DLD1 (cell line): Measurements from ENCODE around the gene ST8SIA2.

Experiments used
- in situ Hi-C: cut with HindIII; loops from 2 replicates; pipeline ENCODE4 v1.10.0; 2017; ENCODE audit warnings: low sequenced_read_pairs

Gene ST8SIA2

DNA sequence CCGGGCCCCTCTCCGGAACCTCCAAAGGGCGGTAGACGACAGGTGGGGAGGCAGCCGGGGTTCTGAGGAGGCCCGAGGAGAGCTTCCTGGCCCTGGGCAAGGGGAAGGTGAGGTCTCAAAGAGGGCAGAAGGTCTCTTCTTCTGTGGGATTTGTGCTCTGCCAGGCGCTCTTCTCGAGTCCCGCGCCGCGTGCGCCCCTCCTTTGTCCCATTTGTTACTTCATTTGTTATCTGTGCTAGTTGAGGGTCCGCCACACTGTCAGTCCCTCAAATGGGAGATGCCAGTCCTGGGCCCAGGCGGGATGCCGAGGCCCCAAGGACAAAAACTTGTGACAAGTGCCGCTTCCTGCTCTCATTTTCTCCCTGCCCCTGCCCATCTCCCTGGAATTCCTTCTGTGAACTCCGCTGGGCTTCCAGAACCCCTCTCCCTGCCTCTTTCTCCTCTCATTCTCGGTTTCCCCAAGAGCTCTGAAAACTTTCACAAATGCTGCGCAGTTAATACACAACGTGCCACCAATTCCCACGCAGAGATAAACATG lies 1.5 kb downstream of the ST8SIA2 start:
- in situ Hi-C loops, result no loop called here

DNA sequence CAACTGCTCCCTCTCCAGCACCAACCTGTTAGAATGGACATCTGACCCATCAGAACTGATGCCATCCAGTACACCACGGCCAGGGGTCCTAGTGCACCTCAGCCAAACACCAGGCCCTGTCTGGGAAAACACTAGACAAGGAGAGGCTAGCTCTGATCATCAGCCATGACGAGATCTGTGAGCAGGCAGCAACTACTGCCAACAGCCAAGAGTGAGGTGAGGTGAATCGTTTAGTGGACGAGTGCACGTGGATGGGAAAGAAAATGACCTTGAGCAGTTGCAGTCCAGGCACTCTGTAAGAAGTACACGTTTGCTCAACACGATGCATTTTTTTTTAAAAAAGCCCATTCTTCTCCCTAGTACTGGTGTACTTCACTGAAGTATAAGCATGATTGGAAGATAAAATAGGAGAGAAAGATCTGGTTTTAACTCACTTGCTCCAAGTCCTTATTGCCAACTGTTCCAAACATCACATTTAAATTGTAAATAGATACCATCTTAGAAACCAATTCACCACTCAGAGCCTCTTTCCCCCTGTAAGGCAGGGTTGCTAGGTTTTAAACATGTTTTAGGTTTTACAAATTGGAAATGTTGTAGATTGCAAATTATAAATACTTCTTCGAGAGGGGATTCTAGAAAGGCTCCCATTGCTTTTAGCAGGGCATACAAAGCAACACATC lies 5.7 kb downstream of the ST8SIA2 start:
- in situ Hi-C loops, result no loop called here

DNA sequence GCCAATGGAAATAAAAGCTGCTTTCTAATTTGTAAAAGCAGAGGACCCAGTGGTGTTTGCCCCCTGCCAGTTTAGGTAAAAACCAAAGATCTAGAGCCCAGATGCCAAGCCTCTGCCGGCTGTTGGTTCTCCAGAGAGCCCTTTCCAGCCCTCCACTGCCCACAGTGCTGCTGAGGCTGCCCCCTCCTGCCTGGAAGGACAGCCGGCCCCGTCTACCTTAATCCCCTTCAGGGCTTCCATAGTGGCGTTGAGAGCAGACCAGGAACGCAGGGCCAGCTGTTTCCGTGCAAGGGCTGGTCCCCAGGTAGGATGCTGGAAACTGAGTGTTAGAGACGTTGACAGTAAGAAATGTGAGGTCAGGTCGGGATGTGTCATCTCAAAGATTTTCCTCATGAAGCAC lies 6.9 kb downstream of the ST8SIA2 start:
- in situ Hi-C loops, result no loop called here

DNA sequence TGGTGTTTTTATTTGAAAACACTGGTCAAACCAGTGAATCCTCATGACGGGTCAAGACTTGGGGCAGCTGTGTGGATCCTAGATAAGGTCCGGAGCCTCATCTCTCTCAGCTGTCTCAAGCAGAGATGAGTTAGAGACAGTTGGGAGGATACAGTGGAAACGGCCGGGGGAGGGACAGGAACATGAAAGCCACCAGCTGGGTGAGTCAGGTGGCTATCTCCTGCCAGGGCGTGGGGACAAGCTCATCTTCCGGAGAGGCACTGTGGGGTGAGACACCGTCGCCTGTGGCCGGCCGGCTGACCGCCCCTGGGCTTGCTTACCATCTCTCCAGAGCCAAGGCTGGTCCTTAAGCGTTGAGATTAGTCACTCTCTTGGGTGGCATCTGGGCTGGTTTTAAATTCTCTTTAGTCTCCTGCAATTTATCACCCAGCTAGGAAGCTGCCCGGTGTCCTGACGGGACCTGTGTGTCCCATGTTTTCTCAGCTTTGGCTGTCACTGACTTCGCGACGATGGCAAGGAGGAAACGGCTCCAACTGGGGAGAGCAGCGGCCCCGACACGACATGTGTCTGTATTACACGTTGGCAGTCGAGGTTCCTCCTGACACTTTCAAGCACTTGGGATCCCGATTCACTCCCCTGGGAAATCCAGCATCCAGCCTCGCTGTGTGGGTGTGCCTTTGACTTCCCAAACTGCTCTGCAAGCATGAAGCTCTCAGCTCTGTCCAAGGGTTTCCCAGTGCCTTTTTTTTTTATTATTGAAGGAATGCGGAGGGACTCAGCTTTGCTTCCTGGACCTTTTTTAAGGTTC lies 7.5 kb downstream of the ST8SIA2 start:
- in situ Hi-C loops, result no loop called here

DNA sequence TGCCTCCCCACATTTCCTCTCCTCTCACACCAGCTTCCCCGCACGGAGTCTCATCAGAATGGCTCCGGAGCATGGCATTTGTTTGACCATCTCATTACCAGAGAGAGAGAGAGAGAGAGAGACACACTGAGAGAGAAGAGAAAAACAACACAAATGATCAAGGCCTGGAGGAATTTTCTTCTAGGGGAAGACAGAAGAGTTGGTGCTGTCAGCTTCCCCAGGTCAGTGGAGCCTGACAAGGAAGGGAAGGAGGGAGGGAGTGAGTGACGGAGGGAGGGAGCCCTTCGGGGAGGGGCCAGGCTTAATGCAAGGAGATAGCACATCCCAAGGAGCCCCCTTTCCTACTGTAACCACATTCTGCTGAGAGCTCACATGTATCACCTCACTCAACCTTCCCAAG lies 9.1 kb downstream of the ST8SIA2 start:
- in situ Hi-C loops, result no loop called here

DNA sequence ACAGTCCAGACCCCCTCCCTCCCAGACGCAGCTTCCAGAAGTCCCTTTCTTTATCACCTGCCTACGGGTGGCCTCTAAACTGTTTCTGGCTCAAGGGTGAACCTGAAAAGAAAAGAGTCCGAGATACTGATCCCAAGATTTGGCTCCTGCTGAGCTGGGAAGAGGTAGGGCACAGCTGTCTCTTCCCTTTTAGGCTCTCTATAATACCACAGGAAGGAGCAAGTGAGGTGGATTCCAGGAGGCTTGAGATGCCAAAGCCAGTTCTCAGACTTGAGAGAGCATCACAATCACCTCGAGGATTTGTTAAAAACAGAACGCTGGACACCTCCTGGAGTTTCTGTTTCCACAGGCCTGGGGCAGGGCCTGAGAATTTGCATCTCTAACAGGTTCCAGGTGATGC lies 12.3 kb downstream of the ST8SIA2 start:
- in situ Hi-C loops, result no loop called here

DNA sequence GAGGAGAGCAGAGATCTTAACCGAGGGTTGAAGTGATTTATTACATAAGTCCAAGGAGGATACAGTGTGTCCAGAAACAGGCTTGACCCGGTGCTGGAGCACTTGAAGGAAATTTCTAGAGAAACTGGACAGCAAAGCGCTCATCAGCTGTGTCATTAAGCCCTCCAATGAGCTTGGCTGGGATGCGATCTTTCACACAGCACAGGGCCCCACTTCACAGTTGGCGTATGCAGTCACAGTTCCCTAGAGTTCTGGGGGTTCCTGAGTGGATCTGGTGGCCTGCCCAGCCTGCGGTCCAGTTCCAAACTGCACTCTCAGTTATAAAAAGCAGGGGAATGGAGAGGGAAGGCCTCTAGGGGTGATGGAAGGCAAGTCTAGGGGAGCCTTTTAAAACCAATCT lies 13.6 kb downstream of the ST8SIA2 start:
- in situ Hi-C loops, result no loop called here

DNA sequence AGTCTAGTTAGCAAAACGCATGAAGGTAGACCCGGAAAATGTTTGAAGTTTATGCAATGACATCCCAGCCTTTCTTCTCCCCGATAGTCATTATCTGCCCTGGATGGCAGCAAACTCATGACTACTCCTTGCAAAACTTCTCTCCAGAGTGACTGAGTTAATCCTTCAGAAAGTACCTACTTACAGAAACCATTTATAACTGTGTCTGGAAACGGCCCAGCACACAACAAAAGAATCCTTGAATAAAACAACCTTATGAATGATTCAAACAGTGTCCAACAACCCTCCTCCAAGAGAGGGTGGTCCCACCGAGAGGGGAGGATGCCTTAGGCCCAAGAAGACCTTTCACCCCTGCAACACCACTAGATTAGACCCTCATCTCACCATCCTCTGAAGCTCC lies 14.2 kb downstream of the ST8SIA2 start:
- in situ Hi-C loops, result no loop called here

DNA sequence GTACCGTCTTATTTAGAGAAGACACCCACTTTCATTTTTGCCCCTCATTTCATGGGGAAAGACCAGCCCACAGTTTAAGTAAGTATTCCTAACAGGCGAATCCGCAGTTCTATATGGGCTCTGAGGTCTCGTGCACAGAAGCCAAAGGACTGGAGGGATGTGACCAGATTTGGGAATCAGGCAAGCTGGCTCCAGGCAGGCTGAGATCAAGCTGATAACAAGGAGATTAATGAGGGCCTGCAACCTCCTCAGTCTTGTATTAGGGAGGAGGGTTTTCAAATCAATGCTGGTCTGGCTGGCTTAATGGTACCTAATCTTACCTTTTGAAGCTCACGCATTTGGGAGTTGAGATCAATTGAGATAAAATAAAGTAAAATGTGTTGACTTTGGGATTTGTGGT lies 15.3 kb downstream of the ST8SIA2 start:
- in situ Hi-C loops, result no loop called here

DNA sequence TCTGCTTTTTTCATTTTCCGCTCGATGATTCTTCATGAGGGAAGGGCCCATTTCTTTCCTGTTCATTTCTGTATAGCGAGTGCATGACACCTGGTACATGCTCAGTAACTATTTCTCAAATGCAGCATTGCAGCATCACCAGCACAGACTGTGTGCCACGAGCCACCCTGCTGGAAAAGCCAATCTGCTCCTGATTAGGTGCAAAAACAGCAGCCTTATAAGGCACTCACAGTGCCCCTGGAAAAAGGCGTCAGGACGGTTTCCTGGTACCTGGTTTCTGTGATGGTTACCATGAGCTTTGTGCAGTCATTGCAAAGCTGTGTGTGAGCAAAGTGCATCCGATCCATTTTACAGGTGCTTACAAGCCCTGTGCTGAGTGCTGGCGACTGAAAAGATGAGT lies 15.8 kb downstream of the ST8SIA2 start:
- in situ Hi-C loops, result no loop called here

DNA sequence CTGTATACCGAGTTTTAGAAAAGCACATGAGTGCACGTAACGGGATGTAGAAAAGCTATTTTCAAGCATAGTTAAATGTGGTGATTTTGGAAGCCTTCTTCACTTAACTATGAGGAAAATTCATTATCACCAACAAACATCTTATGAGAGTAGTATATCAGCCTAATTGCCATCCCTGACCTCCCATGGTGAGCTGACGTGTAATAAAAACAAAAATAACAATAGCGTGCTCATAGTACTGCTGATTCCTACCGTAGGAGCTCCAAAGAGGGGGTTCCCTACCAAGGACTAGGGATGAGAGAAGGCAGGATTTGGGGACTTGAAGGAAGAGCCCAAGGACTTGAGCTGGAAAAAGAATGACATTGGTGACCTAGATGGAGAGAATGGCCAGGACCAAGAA lies 16.9 kb downstream of the ST8SIA2 start:
- in situ Hi-C loops, result no loop called here

DNA sequence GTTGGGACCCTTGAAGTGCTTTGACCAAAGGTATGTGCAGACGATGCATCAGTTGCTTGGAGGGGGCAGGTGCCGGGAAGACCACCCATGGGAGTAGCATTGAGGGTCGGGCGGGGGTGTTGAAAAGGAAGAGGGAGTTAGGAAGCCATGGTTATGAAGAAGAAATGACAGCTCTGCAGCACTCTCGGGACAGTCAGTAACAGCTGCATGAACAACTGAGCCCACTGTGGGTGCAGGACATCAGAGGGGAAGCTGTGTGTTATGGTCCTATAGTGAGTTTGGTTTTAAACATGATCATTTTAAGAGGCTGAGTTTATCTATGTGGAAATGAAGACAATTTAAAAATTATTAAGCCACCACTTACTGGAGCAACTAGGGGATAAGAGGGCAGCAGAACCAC lies 17.6 kb downstream of the ST8SIA2 start:
- in situ Hi-C loops, result no loop called here

DNA sequence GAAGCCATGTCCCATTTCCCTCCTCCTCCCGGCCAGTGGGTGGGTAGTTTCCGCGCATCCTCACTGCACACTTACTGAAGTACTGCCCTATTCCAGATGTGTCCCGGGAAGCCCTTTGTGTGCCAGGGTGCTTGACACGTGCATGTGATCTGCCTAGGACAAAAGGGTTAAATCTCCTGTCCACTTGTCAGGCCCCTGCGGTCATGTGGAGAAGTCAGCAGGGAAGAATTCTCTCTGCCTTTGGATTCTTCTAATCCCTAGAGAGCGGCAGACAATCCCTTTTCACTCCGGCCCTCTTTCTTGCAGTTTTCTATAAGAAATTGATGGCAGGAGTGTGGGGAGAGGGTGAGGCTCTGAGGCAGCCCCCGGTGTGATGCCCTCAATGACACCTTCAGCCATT lies 19.8 kb downstream of the ST8SIA2 start:
- in situ Hi-C loops, result no loop called here

DNA sequence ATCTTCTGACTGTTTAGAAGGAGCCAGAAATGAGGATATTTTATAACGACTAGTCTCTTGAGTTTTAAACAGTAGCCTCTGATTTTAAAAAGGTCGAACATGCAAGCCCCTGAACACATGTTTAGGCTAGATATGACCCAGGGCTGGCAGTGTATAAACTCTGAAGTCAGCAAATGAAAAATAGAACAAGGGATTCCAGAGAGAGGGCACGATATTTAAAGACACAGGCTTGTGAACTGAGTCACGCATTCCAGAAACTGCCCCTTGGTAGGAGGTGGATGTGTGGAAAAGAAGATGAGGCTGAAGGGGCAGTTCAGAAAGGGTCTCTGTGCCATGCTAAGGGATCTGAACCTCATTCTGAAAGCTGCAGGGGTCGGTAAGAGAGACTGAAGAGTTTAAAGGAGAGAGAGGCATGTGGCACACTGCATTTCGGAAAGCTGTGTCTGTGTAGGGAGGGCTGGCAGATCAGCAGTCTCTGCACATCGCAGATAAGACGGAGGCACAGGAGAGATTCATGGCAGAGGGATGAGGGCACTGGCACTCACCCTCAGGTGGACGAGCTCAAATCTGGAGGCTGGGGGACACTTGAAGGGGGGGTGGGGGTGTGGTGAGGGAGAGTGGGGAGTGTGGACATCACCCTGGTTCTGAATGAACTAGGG lies 22.1 kb downstream of the ST8SIA2 start:
- in situ Hi-C loops, result no loop called here

DNA sequence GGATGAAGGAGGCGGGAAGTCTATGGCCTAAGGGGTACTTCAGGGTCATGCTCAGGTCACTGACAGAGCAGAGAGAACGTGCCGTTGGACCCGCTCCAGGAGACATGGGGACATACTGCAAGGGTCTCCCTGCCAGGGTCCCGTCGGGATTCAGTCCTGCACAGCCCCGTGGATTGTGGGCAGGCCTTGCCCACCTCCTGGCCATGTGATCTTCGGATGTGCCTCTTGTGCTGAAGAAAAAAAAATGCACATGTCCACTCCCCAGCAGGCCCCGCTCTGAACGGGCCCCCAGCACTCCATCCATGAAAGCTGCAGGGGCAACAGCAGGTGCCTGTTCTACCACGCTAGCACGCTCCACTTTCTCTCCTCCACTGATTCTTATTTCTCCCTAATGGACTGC lies 22.9 kb downstream of the ST8SIA2 start:
- in situ Hi-C loops, result no loop called here

DNA sequence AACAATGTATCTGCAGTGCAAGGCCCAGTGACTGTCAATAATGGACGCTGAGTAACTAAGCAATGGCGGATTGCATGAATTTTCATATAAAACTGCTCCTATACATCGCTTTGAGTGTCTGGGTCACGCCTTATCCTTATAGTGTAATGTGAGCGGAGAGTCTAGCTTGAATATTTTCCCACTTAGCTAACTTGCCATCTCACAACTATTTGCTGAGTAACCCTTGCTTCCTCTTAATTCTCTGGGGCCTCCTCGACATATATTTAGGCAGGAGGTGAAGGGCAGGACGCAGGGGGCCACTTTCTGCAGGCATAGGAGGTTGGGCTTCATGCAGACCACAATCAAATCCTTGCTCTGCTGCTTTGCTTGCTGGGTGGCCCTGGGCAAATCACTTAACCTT lies 24.0 kb downstream of the ST8SIA2 start:
- in situ Hi-C loops, result no loop called here

DNA sequence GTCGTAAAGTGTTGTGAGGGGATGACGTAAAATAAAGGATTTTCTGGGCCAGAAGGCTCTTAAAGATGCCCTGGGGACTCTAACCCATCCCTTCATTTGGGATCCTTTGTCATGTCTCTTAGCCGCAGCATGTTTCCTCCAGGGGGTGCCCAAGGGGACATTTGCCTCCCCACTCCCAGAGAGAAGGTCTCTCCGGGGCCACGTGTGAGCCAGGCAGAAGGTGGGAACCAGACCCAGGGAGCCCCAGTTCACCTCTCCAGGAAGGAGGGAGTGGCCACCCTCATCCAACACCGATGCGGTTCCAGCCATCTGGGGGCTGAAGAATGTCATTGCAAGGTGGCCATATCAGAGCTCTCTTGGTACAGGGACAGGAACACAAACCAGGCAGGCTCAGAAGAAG lies 25.2 kb downstream of the ST8SIA2 start:
- in situ Hi-C loops, result no loop called here

DNA sequence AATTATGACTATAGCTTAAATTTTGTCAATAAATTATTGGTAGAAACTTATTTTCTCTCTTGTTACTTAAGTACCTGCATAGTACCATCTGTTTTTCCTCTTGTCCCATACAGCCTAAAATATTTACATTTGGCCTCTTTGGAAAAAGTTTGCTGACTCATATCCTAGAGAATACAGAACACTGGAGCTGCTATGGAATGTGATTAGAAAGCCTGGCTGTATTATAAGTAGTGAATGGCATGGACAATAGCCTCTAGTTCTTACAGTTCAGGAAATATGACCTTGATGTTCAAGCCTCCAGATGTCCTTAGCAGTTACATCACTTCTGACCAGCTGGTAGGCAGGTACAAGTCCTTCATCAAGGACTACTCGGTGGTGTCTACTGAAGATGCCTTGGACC lies 28.3 kb downstream of the ST8SIA2 start:
- in situ Hi-C loops, result no loop called here

DNA sequence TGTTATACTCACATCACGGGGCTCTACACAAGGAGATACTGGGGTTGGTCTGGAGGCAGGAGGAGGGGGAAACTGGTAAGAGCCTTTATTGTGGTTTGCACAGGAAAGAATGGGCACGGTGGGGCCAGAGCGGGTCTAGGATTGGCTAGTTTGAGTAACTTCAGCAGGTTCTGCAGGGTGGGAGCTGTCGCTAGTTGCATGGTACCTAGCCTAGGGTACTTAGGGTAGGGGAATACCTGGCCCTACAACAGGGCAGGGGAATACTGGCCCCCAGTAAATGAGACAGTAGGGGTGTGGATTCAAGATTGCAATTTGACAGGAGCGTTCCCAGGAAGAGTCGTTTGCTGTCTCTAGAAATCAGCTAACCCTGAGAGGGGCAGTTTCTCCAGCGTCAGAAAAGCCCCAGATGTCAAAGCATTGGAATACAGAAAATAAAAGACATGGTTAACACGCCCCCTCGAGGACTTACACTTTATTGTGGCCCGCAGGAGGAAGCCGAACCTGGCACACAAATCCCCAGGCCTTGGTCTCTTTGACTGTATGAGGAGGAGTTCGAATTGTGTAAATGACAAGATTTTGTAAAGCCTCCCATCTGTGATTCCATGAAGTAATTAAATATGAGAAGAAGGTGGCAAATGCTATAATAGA lies 32.0 kb downstream of the ST8SIA2 start:
- in situ Hi-C loops, result no loop called here

DNA sequence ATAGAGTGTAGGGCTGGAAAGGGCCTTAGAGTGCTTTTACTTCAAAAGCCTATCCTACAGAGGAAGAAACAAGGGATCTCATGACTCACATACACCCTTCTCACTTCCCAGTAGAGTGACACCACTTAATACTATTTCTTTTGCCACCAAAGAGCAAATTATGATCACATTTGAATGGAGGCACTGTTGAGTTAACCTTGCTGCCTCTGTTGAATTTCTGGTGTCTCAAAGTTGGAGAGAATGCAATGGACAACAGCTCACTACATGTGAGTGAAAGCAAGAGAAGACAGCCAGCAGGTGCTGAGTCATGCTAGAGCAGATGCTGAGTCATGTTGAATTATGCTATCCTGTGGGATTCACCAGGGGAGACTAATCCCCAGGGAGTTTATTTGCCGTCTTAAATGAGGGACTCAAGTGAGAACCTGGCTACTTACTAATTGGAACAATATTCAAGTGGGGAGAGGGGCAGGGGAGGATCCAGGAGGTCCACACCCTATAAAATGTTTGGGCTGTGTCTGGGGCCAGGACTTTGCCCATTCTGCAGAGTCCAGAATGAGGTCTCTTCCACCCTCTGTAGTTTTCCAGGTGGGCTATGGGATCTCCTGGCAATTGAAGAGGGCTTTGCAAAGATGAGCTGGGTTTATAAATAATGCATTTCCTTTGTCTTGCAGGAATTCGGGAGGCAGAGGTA lies 35.8 kb downstream of the ST8SIA2 start:
- in situ Hi-C loops, result no loop called here

DNA sequence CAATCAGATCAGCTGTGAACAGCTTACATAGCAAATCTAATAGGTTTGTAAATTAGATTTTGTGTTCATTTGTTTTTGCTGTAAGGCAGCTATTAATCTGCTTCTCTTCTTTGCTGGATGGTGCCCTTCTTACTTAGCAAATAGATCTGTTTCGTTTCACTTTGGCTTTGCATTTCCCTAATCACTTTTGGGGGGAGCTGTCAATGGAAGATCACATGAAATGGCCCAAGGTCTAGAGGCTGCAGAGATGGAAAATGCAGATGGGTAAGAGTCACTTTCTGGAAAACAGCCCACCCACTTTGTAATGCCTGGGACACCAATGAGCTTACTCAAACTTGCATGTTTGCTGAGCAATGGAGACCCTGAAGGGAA lies 36.4 kb downstream of the ST8SIA2 start:
- in situ Hi-C loops, result no loop called here
